VCaP (cell line): ENCODE measurements around the gene DOP1A.

Source experiments
- H3K27ac ChIP-seq: fragments of 450-650 bp; 2 replicates; pipeline ENCODE4 v1.5.1; 2017
- CTCF ChIP-seq: fragments of 450-650 bp; conservative IDR thresholded peaks from 2 replicates; pipeline ENCODE4 v1.5.1; 2017; ENCODE audit warnings: mild to moderate bottlenecking, moderate library complexity

DOP1A gene

DNA sequence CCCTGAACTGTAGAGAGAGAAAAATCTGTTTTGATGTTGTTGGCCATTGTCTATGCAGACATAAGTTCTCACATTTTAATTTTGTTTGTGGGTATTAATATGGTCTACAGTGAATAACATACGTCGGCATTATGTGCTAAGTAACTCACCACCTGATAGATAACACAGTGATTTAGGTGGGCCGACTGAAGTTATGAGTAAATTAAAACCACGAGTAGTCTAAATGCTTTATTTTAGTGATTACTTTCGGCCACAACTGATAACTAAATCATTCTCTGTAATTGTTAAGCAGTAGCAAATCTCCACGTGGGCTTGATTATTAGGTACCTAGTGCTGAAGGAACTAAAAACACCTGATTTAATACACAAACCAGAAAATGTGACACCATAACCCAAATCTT lies 1.1 kb downstream of the DOP1A start:
- H3K27ac ChIP-seq = peak overlapping the region; percentile 87
- no peak for TF ChIP-seq CTCF

DNA sequence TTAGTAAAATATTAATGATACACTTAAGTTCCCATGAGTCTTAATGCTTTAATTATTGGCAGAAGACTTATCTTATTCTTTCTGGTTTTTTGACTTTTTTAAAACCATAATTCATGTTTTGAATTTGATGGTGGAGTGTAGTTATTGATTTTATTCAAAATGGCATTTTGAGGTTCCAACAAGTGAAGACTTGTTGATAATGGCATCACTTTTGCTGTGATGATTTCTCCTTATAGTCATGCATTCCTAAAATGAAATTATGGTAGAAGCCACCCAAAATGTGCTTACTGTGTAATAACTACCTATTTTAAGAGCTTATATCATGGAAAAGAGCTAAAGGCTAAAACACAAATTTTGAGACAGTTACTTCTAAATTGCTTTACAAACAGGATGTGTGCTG lies 2.2 kb downstream of the DOP1A start:
- no peak for TF ChIP-seq CTCF
- H3K27ac ChIP-seq = peak overlapping the region; percentile 87

DNA sequence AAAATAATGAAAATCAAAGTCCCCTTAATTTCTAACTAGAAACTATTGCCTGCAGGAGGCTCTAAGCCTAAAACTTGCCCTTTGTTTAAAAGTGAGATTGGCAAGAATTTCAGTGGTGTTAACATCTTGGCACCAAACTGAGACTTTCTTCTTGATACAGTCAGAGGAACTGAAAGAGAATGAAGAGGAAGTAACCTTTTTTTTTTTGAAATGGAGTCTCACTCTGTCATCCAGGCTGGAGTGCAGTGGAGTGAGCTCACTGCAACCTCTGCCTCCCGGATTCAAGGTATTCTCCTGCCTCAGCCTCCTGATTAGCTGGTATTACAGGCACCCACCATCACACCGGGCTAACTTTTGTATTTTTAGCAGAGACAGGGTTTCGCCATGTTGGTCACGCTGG lies 3.6 kb downstream of the DOP1A start:
- peak overlapping the region; percentile 87; the same call in 1 of the 2 replicates for H3K27ac ChIP-seq
- no peak for TF ChIP-seq CTCF

- no peak for TF ChIP-seq CTCF
- peak overlapping the region; percentile 29 for H3K27ac ChIP-seq
Observed at GRCh38 chr6:83071707-83072106, 4.2 kb downstream of the DOP1A start.

DNA sequence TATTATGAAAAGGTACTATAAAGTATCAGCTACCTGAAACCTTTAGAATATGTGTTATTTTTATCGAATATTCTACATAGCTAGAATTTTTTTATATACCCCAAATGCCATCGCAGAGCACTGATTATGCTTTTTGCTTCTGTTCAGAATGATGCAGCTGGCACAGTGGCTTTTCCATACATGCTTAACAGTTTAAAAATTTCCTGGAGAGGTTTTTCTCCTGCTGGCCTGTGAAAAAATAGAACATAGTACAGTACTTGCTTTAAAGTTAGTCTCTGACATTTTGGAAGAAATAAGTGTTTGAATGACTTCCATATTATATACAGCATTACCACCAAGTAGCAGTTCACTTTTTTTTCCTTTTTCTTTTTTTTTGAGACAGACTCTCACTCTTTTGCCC lies 5.3 kb downstream of the DOP1A start:
- TF ChIP-seq CTCF = no peak
- no peak overlapping the region for H3K27ac ChIP-seq

- TF ChIP-seq CTCF = no peak
- H3K27ac ChIP-seq = no peak overlapping the region
Observed at GRCh38 chr6:83073615-83074014, 6.1 kb downstream of the DOP1A start.

- no peak overlapping the region for H3K27ac ChIP-seq
Observed at GRCh38 chr6:83083476-83083875, 16.0 kb downstream of the DOP1A start.

More at GRCh38 chr6:83083476-83083875, 16.0 kb downstream of the DOP1A start:
- no peak for TF ChIP-seq CTCF
